MG63 (cell line): ENCODE results near the gene SELENOO. TPM values are rescaled to one million over a fixed set of nuclear protein-coding genes. Genes with fewer than 3 reads are reported as not detected.
A peak's percentile ranks its signal among the peaks of the same experiment; 100 is the strongest.

Experiments
- DNase-seq: peaks from one replicate; pipeline ENCODE4 v3.0.0-alpha.2; 2020
- H3K27me3 ChIP-seq: fragments of 250-450 bp; sonication (Bioruptor Pico); 2 replicates; pipeline ENCODE4 v1.5.1; 2020; ENCODE audit warnings: mild to moderate bottlenecking, moderate library complexity
- H3K36me3 ChIP-seq: fragments of 250-450 bp; sonication (Bioruptor Pico); 2 replicates; pipeline ENCODE4 v1.5.1; 2020; ENCODE audit warnings: mild to moderate bottlenecking, moderate library complexity
- H3K4me3 ChIP-seq: fragments of 250-450 bp; sonication (Bioruptor Pico); 2 replicates; pipeline ENCODE4 v1.5.1; 2020; ENCODE audit warnings: mild to moderate bottlenecking, moderate library complexity
- H3K9me3 ChIP-seq: fragments of 250-450 bp; sonication (Bioruptor Pico); 2 replicates; pipeline ENCODE4 v1.5.1; 2020; ENCODE audit warnings: mild to moderate bottlenecking, moderate library complexity
- total RNA-seq: library from RNA; depleted of rRNA; stranded (reverse); fragments of >200 nt; shearing (Covaris generic); gene quantifications from 2 replicates; pipeline ENCODE4 v1.2.3, GENCODE V29; 2014; ENCODE audit warnings: low replicate concordance

Gene SELENOO
- total RNA-seq, 1 experiment from 2014 or later = 13.8 TPM

- peaks cover 2% of the 10 kb centered on the region; the same call in 1 of the 2 replicates for H3K27me3 ChIP-seq
- H3K4me3 ChIP-seq = peak overlapping the region; percentile 29; the same call in 1 of the 2 replicates
- no peak for DNase-seq
- no peaks in the 10 kb centered on the region for H3K36me3 ChIP-seq
- no peaks in the 10 kb centered on the region for H3K9me3 ChIP-seq
Measured at GRCh38 chr22:50169774-50170341, 31.0 kb upstream of the SELENOO start.

- H3K27me3 ChIP-seq = peaks cover 2% of the 10 kb centered on the region; the same call in 1 of the 2 replicates
- H3K4me3 ChIP-seq = peak within 1 kb of the TSS; percentile 29; the same call in 1 of the 2 replicates
- H3K9me3 ChIP-seq = no peaks in the 10 kb centered on the region
- no peak for DNase-seq
- H3K36me3 ChIP-seq = no peaks in the 10 kb centered on the region
Measured at GRCh38 chr22:50170453-50171318, 30.1 kb upstream of the SELENOO start, which contains the start of gene PANX2. Gene PANX2 (plus strand): TSS chr22:50170731. CDS start chr22:50170731, 0 bp downstream.

- no peaks in the 10 kb centered on the region for H3K9me3 ChIP-seq
- no peak overlapping the region for H3K4me3 ChIP-seq
- no peaks in the 10 kb centered on the region for H3K36me3 ChIP-seq
- no peak for DNase-seq
- peaks cover 2% of the 10 kb centered on the region; the same call in 1 of the 2 replicates for H3K27me3 ChIP-seq
Measured at GRCh38 chr22:50171319-50171964, 29.4 kb upstream of the SELENOO start.

- no peaks in the 10 kb centered on the region for H3K9me3 ChIP-seq
- H3K27me3 ChIP-seq = peaks cover 2% of the 10 kb centered on the region; the same call in 1 of the 2 replicates
- no peak for DNase-seq
- H3K4me3 ChIP-seq = no peak overlapping the region
- no peaks in the 10 kb centered on the region for H3K36me3 ChIP-seq
Measured at GRCh38 chr22:50171965-50172421, 28.8 kb upstream of the SELENOO start.

- DNase-seq = no peak
- Histone ChIP-seq H3K9me3 (no peaks in the 10 kb centered on the region), H3K36me3 (no peaks in the 10 kb centered on the region), H3K4me3 (no peak overlapping the region), H3K27me3 (peaks cover 2% of the 10 kb centered on the region; the same call in 1 of the 2 replicates)
Measured at GRCh38 chr22:50173311-50173982, 27.4 kb upstream of the SELENOO start.

GRCh38 chr22:50173983-50174355 is 26.8 kb upstream of the SELENOO start:
- Histone ChIP-seq H3K27me3 (peaks cover under 1% of the 10 kb centered on the region; the same call in 1 of the 2 replicates), H3K36me3 (no peaks in the 10 kb centered on the region), H3K9me3 (no peaks in the 10 kb centered on the region), H3K4me3 (no peak overlapping the region)
- no peak for DNase-seq

- no peaks in the 10 kb centered on the region for H3K36me3 ChIP-seq
- no peaks in the 10 kb centered on the region for H3K9me3 ChIP-seq
- no peak overlapping the region for H3K4me3 ChIP-seq
- H3K27me3 ChIP-seq = no peaks in the 10 kb centered on the region
- no peak for DNase-seq
Measured at GRCh38 chr22:50174382-50175190, 26.2 kb upstream of the SELENOO start.

- DNase-seq = no peak
- H3K4me3 ChIP-seq = no peak overlapping the region
- H3K27me3 ChIP-seq = no peaks in the 10 kb centered on the region
- H3K9me3 ChIP-seq = no peaks in the 10 kb centered on the region
- H3K36me3 ChIP-seq = no peaks in the 10 kb centered on the region
Measured at GRCh38 chr22:50175191-50175461, 25.7 kb upstream of the SELENOO start.

GRCh38 chr22:50175921-50176849 is 24.6 kb upstream of the SELENOO start:
- Histone ChIP-seq H3K27me3 (no peaks in the 10 kb centered on the region), H3K36me3 (no peaks in the 10 kb centered on the region), H3K9me3 (no peaks in the 10 kb centered on the region), H3K4me3 (no peak overlapping the region)
- no peak for DNase-seq

GRCh38 chr22:50176850-50177536 is 23.8 kb upstream of the SELENOO start:
- no peaks in the 10 kb centered on the region for H3K27me3 ChIP-seq
- no peaks in the 10 kb centered on the region for H3K9me3 ChIP-seq
- no peak for DNase-seq
- H3K36me3 ChIP-seq = no peaks in the 10 kb centered on the region
- H3K4me3 ChIP-seq = no peak overlapping the region

GRCh38 chr22:50177537-50178470 is 23.0 kb upstream of the SELENOO start:
- H3K27me3 ChIP-seq = no peaks in the 10 kb centered on the region
- no peaks in the 10 kb centered on the region for H3K36me3 ChIP-seq
- no peak for DNase-seq
- no peaks in the 10 kb centered on the region for H3K9me3 ChIP-seq
- H3K4me3 ChIP-seq = no peak overlapping the region

GRCh38 chr22:50178471-50178864 is 22.3 kb upstream of the SELENOO start:
- H3K9me3 ChIP-seq = no peaks in the 10 kb centered on the region
- no peaks in the 10 kb centered on the region for H3K36me3 ChIP-seq
- DNase-seq = no peak
- no peaks in the 10 kb centered on the region for H3K27me3 ChIP-seq
- H3K4me3 ChIP-seq = no peak overlapping the region

- no peaks in the 10 kb centered on the region for H3K9me3 ChIP-seq
- no peak for DNase-seq
- H3K27me3 ChIP-seq = no peaks in the 10 kb centered on the region
- H3K4me3 ChIP-seq = no peak overlapping the region
- no peaks in the 10 kb centered on the region for H3K36me3 ChIP-seq
Measured at GRCh38 chr22:50178871-50179869, 21.6 kb upstream of the SELENOO start.
